Left renal cortex interstitium (tissue), 4 donors: ENCODE data around the gene TMC8. TPM values are rescaled to one million over a fixed set of nuclear protein-coding genes. Genes with fewer than 3 reads are reported as not detected.

ENCODE experiments used
- DNase-seq, 4 donors: peaks; one replicate each; pipeline ENCODE4 v3.0.0-alpha.2; 2013; ENCODE audit warnings: low read depth in 4 of 4, low spot score in 2 of 4, missing footprints in 1 of 4
- polyA plus RNA-seq, 4 donors: library from polyadenylated mRNA; unstranded; fragments of 120-200 nt; gene quantifications; one replicate each; pipeline ENCODE4 v1.2.1, GENCODE V29; 2013; ENCODE audit not compliant: insufficient read length in 4 of 4

TMC8 gene
- polyA plus RNA-seq, 4 donors: 1.3 to 3.1 (median 2.4) TPM

- DNase-seq: no peak
Observed at GRCh38 chr17:78122216-78122930, 8.2 kb upstream of the TMC8 start.

GRCh38 chr17:78122931-78123249 is 7.7 kb upstream of the TMC8 start:
- no peak for DNase-seq

- DNase-seq: no peak
Observed at GRCh38 chr17:78123258-78123929, 7.2 kb upstream of the TMC8 start.

GRCh38 chr17:78124081-78124835 is 6.3 kb upstream of the TMC8 start:
- no peak for DNase-seq

- DNase-seq: no peak
Observed at GRCh38 chr17:78124836-78125137, 5.8 kb upstream of the TMC8 start.

GRCh38 chr17:78125138-78125913 is 5.2 kb upstream of the TMC8 start:
- DNase-seq: no peak

- DNase-seq: no peak
Observed at GRCh38 chr17:78125976-78126894, 4.3 kb upstream of the TMC8 start.

- DNase-seq: no peak
Observed at GRCh38 chr17:78126895-78127238, 3.7 kb upstream of the TMC8 start.

GRCh38 chr17:78127239-78127887 is 3.2 kb upstream of the TMC8 start:
- DNase-seq: no peak

GRCh38 chr17:78127888-78128550 is 2.6 kb upstream of the TMC8 start:
- DNase-seq: no peak

GRCh38 chr17:78128551-78129350 is 1.8 kb upstream of the TMC8 start, which contains the start of gene TMC6:
TMC6 (minus strand) TSS chr17:78128755; CDS start chr17:78126832, 1,923 bp downstream.
- DNase-seq: no peak

- no peak for DNase-seq
Observed at GRCh38 chr17:78129351-78130089, 1.1 kb upstream of the TMC8 start.

- DNase-seq: no peak
Observed at GRCh38 chr17:78130090-78130436, 508 bp upstream of the TMC8 start.

- DNase-seq: no peak
Observed at GRCh38 chr17:78131172-78132083, 857 bp downstream of the TMC8 start.

- no peak for DNase-seq
Observed at GRCh38 chr17:78132084-78132676, 1.6 kb downstream of the TMC8 start.

- no peak for DNase-seq
Observed at GRCh38 chr17:78132767-78133178, 2.2 kb downstream of the TMC8 start.
